ENCODE results near the gene FAM25A.
"Not testable (repeated sequence)": the region's sequence is repeated elsewhere in the genome, so short reads cannot be mapped to it uniquely, and the experiment has no call there.

The FAM25A gene

DNA sequence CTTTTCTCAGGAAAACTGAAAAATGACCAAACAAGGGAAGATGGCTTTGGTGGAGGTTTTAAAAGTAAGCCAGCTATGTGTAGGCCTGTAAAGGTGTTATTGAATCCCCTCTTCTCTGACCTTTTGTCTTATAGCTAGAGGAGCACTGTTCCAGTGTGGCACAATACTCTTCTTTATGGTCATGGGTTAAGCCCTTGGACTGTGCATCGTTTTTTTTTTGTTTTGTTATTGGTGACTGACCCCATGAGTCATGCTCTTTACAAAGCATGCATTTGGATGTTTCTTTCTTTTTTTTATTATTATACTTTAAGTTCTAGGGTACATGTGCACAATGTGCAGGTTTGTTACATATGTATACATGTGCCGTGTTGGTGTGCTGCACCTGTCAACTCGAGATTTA is 19.6 kb upstream of the FAM25A start:
- no peak overlapping the region for H3K4me3 ChIP-seq (ENCODE audit: low read depth, low read length)
- TF ChIP-seq, protein P1, sequence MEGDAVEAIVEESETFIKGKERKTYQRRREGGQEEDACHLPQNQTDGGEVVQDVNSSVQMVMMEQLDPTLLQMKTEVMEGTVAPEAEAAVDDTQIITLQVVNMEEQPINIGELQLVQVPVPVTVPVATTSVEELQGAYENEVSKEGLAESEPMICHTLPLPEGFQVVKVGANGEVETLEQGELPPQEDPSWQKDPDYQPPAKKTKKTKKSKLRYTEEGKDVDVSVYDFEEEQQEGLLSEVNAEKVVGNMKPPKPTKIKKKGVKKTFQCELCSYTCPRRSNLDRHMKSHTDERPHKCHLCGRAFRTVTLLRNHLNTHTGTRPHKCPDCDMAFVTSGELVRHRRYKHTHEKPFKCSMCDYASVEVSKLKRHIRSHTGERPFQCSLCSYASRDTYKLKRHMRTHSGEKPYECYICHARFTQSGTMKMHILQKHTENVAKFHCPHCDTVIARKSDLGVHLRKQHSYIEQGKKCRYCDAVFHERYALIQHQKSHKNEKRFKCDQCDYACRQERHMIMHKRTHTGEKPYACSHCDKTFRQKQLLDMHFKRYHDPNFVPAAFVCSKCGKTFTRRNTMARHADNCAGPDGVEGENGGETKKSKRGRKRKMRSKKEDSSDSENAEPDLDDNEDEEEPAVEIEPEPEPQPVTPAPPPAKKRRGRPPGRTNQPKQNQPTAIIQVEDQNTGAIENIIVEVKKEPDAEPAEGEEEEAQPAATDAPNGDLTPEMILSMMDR (IDR thresholded peaks at IDR 0.05; ENCODE audit: low read depth, low read length, missing control alignments), result no peak
- no peak for DNase-seq (ENCODE audit: low read depth)

GRCh38 chr10:87007124-87007523 is 13.0 kb upstream of the FAM25A start:
- DNase-seq (ENCODE audit: low read depth); H3K4me3 ChIP-seq (ENCODE audit: low read depth, low read length): not testable (repeated sequence)

DNA sequence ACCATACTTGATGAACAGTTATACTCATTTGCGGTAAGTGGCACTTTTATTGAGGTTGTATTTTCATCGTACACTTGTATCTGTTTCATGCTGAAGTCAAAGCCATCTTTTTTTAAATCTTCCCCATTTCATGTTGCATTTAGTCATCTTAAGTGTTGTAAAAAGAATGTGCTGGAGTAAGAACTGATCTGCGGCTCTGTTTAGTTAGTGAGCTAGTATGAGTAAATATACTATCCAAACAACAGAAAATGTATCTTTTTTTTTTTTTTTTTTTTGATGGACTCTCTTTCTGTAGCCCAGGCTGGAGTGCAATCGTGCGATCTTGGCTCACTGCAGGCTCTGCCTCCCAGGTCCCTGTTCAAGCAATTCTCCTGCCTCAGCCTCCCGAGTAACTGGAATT is 12.4 kb upstream of the FAM25A start:
- H3K4me3 ChIP-seq (ENCODE audit: low read depth, low read length); DNase-seq (ENCODE audit: low read depth): not testable (repeated sequence)

GRCh38 chr10:87008303-87008702 is 11.8 kb upstream of the FAM25A start:
- not testable (repeated sequence) for DNase-seq (ENCODE audit: low read depth); H3K4me3 ChIP-seq (ENCODE audit: low read depth, low read length)

DNA sequence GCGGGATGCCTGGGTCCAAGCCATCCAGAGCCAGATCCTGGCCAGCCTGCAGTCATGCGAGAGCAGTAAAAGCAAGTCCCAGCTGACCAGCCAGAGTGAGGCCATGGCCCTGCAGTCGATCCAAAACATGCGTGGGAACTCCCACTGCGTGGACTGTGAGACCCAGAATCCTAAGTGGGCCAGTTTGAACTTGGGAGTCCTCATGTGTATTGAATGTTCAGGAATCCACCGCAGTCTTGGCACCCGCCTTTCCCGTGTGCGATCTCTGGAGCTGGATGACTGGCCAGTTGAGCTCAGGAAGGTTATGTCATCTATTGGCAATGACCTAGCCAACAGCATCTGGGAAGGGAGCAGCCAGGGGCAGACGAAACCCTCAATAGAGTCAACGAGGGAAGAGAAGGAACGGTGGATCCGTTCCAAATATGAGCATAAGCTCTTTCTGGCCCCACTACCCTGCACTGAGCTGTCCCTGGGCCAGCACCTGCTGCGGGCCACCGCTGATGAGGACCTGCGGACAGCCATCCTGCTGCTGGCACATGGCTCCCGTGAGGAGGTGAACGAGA is 10.9 kb upstream of the FAM25A start:
- not testable (repeated sequence) for DNase-seq (ENCODE audit: low read depth); H3K4me3 ChIP-seq (ENCODE audit: low read depth, low read length)

GRCh38 chr10:87013528-87013927 is 6.6 kb upstream of the FAM25A start:
- H3K4me3 ChIP-seq (ENCODE audit: low read depth, low read length), result not testable (repeated sequence)
- DNase-seq (ENCODE audit: low read depth), result peak; percentile 3

- not testable (repeated sequence) for H3K4me3 ChIP-seq (ENCODE audit: low read depth, low read length); DNase-seq (ENCODE audit: low read depth)
Measured at GRCh38 chr10:87014986-87015716, 4.9 kb upstream of the FAM25A start.

DNA sequence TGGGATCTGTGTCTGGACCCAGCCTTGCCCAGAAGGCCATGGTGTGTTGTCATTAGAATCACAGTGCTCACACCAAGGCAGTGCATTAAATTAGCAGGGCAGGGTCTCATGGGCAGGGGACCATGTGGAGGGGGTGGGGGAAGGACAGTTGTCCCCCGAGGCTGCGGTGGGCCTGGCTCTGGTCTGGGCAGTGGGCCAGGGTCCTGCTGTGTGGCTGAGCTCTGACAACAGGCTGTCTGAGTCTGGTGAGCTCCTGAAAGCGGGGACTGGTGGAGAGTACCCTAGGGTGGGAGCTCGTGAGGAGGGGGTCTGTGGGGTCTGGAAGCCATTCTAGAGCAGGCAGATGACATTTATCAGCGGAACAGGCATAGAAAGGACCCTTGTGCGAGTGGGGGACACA is 2.0 kb upstream of the FAM25A start:
- not testable (repeated sequence) for DNase-seq (ENCODE audit: low read depth); H3K4me3 ChIP-seq (ENCODE audit: low read depth, low read length)

GRCh38 chr10:87019066-87019465 is 1.0 kb upstream of the FAM25A start:
- DNase-seq (ENCODE audit: low read depth); H3K4me3 ChIP-seq (ENCODE audit: low read depth, low read length): not testable (repeated sequence)

- H3K4me3 ChIP-seq (ENCODE audit: low read depth, low read length); DNase-seq (ENCODE audit: low read depth): not testable (repeated sequence)
Measured at GRCh38 chr10:87019504-87019903, 590 bp upstream of the FAM25A start.

DNA sequence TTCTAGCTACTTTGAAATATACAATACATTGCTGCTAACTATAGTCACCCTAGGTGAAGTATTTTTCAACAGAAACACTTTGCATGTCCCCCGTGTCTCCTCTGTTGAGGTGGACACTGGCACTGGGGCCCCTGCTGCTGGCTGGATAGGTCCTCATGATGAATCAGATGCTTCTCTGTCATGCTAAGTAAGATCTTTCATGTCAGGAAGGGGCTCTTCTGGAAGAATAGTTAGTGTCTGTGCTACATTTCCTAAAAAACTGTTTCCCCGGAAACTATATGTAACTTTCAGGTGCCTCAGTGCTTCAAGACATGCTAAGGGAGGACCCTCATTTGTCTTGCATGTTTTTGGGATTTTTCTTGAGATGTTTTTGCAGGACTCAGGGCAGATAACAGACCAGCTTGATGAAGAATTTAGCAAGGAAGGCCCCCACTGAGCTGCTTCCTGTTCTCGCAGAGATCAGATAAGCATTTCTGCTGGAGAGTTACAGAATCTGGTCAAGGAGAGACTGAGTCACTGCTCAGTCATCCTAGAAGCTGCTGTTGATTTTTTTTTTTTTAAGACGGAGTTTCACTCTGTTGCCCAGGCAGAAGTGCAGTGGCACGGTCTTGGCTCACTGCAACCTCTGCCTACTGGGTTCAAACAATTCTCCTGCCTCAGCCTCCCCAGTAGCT is 5.3 kb downstream of the FAM25A start:
- DNase-seq (ENCODE audit: low read depth); H3K4me3 ChIP-seq (ENCODE audit: low read depth, low read length): not testable (repeated sequence)

DNA sequence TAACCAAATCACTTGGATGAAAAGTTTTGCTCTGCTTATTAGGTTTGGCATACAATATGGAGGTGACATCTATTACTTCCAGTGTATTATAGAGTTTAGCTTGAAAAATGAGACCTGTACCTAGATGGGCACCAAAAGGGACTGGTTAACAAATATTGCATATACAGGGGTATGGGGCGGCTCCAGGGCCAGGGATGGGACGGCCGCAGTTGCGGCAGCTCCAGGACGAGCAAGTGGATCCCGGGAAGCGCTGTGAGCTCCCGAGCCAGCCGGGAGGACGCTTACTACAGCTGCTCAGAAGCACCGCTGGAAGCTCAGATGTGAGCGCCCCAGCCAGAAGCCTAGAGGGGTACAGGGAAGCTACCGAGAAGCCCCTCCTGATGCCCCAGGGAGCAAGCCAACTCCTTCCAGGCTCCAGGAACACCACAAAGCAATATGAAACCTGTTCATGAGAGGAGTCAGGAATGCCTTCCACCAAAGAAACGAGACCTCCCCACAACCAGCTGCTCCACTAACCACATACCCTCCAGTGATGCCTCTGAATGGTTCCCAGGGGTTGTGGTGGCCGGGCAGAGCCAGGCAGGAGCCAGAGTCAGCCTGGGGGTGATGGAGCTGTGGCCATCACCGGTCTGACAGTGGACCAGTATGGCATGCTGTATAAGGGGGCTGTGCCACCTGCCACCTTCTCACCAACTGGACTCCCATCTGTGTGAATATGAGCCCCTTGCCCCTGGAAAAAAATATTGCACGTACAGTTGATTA is 6.8 kb downstream of the FAM25A start:
- not testable (repeated sequence) for H3K4me3 ChIP-seq (ENCODE audit: low read depth, low read length); DNase-seq (ENCODE audit: low read depth)

DNA sequence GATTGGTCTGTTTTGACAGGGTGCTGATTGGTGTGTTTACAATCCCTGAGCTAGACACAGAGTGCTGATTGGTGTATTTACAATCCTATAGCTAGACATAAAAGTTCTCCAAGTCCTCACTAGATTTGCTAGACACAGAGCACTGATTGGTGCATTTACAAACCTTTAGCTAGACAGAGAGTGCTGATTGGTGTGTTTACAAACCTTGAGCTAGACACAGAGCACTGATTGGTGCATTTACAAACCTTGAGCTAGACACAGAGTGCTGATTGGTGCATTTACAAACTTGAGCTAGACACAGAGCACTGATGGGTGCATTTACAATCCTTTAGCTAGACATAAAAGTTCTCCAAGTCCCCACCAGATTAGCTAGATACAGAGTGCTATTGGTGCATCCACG is 10.3 kb downstream of the FAM25A start:
- DNase-seq (ENCODE audit: low read depth); H3K4me3 ChIP-seq (ENCODE audit: low read depth, low read length): not testable (repeated sequence)

All from GM12864 (cell line).